PFSK-1 (cell line): Measurements from ENCODE around the gene FBXO34.

Source experiments
- POLR2AphosphoS5 ChIP-seq: IDR thresholded peaks from 2 replicates; pipeline ENCODE4 v1.6.1; 2012; ENCODE audit warnings: low read depth, mild to moderate bottlenecking, control low read depth, low read length, moderate library complexity
- REST ChIP-seq, 2 experiments: IDR thresholded peaks; 2 replicates each; pipeline versions ENCODE4 v1.6.1 to v1.8.0; 2011 to 2012; ENCODE audit warnings: low read depth in 2 of 2, low read length in 2 of 2, control low read depth in 1 of 2, inconsistent platforms in 1 of 2, mild to moderate bottlenecking in 1 of 2, moderate library complexity in 1 of 2; ENCODE audit not compliant: insufficient read depth in 1 of 2

GRCh38 chr14:55291480-55292081 lies 20.4 kb downstream of the FBXO34 start:
- TF ChIP-seq POLR2AphosphoS5: no peak
- no peak for TF ChIP-seq REST (IDR thresholded peaks at IDR 0.05; ENCODE audit: insufficient read depth in 1 of 2, low read depth in 2 of 2, low read length in 2 of 2)
